Osteoblast (primary cell): ENCODE measurements around the gene TMEM215. TPM values are rescaled to one million over a fixed set of nuclear protein-coding genes. Genes with fewer than 3 reads are reported as not detected.
"Not testable (repeated sequence)": the region's sequence is repeated elsewhere in the genome, so short reads cannot be mapped to it uniquely, and the experiment has no call there.

Experiments
- DNase-seq: peaks from one replicate; pipeline ENCODE4 v3.0.0; 2011; ENCODE audit warnings: low spot score, mixed read lengths; ENCODE audit not compliant: insufficient read length; ENCODE audit errors: missing footprints
- H2AFZ ChIP-seq: 2 replicates; pipeline ENCODE4 v1.6.0; 2011; ENCODE audit warnings: mild to moderate bottlenecking, low read length
- H3K27ac ChIP-seq: 2 replicates; pipeline ENCODE4 v1.5.1; 2011; ENCODE audit warnings: mild to moderate bottlenecking, low read depth, low read length, moderate library complexity
- H3K27me3 ChIP-seq: 2 replicates; pipeline ENCODE4 v1.6.0; 2012; ENCODE audit warnings: mild to moderate bottlenecking, control low read depth, inconsistent platforms, low read length, moderate library complexity; ENCODE audit not compliant: insufficient read depth
- H3K36me3 ChIP-seq: 2 replicates; pipeline ENCODE4 v1.5.1; 2011; ENCODE audit warnings: mild to moderate bottlenecking, low read length, control low read depth, moderate library complexity; ENCODE audit not compliant: insufficient read depth
- H3K4me1 ChIP-seq: 2 replicates; pipeline ENCODE4 v1.5.1; 2011; ENCODE audit warnings: mild to moderate bottlenecking, low read length, control low read depth, moderate library complexity; ENCODE audit not compliant: insufficient read depth
- H3K4me2 ChIP-seq: 2 replicates; pipeline ENCODE4 v1.6.0; 2011; ENCODE audit warnings: mild to moderate bottlenecking, low read length; ENCODE audit not compliant: insufficient read depth
- H3K4me3 ChIP-seq: fragments of 200-600 bp; sonication (generic); 3 replicates; pipeline ENCODE4 v1.5.1; 2012; ENCODE audit warnings: mild to moderate bottlenecking, low read length, inconsistent platforms; ENCODE audit not compliant: insufficient read depth
- H3K79me2 ChIP-seq: 2 replicates; pipeline ENCODE4 v1.6.0; 2012; ENCODE audit warnings: mild to moderate bottlenecking, low read length, control low read depth, inconsistent platforms; ENCODE audit not compliant: insufficient read depth
- H3K9me3 ChIP-seq: 2 replicates; pipeline ENCODE4 v1.5.1; 2011; ENCODE audit warnings: low read depth, low read length, control low read depth
- H4K20me1 ChIP-seq: 2 replicates; pipeline ENCODE4 v1.6.0; 2012; ENCODE audit warnings: mild to moderate bottlenecking, low read length, control low read depth; ENCODE audit not compliant: insufficient read depth
- CTCF ChIP-seq: IDR thresholded peaks from 2 replicates; pipeline ENCODE4 v1.5.1; 2011; ENCODE audit warnings: mild to moderate bottlenecking, low read depth, low read length, moderate library complexity; ENCODE audit errors: extremely low read depth
- total RNA-seq: library from RNA; depleted of rRNA; stranded (reverse); fragments of >200 nt; gene quantifications from 2 replicates; pipeline ENCODE4 v1.2.3, GENCODE V29; 2012

TMEM215 gene
- total RNA-seq, 1 donor = not detected

- Histone ChIP-seq H3K9me3 (no peaks in the 10 kb centered on the region), H3K4me2 (no peak overlapping the region), H3K4me1 (no peaks in the 10 kb centered on the region), H3K4me3 (no peak overlapping the region), H2AFZ (no peak overlapping the region), H4K20me1 (no peaks in the 10 kb centered on the region), H3K27me3 (peaks cover 22% of the 10 kb centered on the region), H3K27ac (no peak overlapping the region), H3K36me3 (no peaks in the 10 kb centered on the region), H3K79me2 (no peaks in the 10 kb centered on the region)
- DNase-seq = no peak
- TF ChIP-seq CTCF = no peak
Measured at GRCh38 chr9:32787816-32788215, 4.5 kb downstream of the TMEM215 start.

- not testable (repeated sequence) for H3K27me3 ChIP-seq, H3K4me3 ChIP-seq, H3K4me1 ChIP-seq, H2AFZ ChIP-seq, H3K9me3 ChIP-seq, H3K27ac ChIP-seq, H3K36me3 ChIP-seq, DNase-seq, H3K4me2 ChIP-seq, H3K79me2 ChIP-seq, H4K20me1 ChIP-seq
Measured at GRCh38 chr9:32796015-32796414, 12.7 kb downstream of the TMEM215 start.

- no peaks in the 10 kb centered on the region for H3K4me1 ChIP-seq
- no peak overlapping the region for H2AFZ ChIP-seq
- no peak for DNase-seq
- TF ChIP-seq CTCF = no peak
- no peaks in the 10 kb centered on the region for H3K9me3 ChIP-seq
- no peaks in the 10 kb centered on the region for H3K79me2 ChIP-seq
- H3K36me3 ChIP-seq = no peaks in the 10 kb centered on the region
- H3K27me3 ChIP-seq = no peaks in the 10 kb centered on the region
- no peak overlapping the region for H3K27ac ChIP-seq
- H4K20me1 ChIP-seq = no peaks in the 10 kb centered on the region
- H3K4me3 ChIP-seq = no peak overlapping the region
- no peak overlapping the region for H3K4me2 ChIP-seq
Measured at GRCh38 chr9:32801530-32801929, 18.2 kb downstream of the TMEM215 start.

GRCh38 chr9:32807217-32807616, 23.9 kb downstream of the TMEM215 start:
- no peaks in the 10 kb centered on the region for H4K20me1 ChIP-seq
- H3K79me2 ChIP-seq = no peaks in the 10 kb centered on the region
- H3K27ac ChIP-seq = no peak overlapping the region
- no peaks in the 10 kb centered on the region for H3K36me3 ChIP-seq
- no peaks in the 10 kb centered on the region for H3K27me3 ChIP-seq
- no peak overlapping the region for H3K4me2 ChIP-seq
- no peaks in the 10 kb centered on the region for H3K9me3 ChIP-seq
- no peak overlapping the region for H2AFZ ChIP-seq
- no peak overlapping the region for H3K4me3 ChIP-seq
- H3K4me1 ChIP-seq = no peaks in the 10 kb centered on the region
- no peak for TF ChIP-seq CTCF
- no peak for DNase-seq
